Stimulated activated CD8-positive, alpha-beta memory T cell treated with anti-CD3 and anti-CD28 coated beads, Interleukin-12 subunit alpha, Interleukin-12 subunit beta, amount 100 ng/mL, for 1 hour (primary cell): ENCODE data around the gene WDHD1.
"Not testable (repeated sequence)": the region's sequence is repeated elsewhere in the genome, so short reads cannot be mapped to it uniquely, and the experiment has no call there.

ENCODE experiments used
- DNase-seq: peaks from one replicate; pipeline ENCODE4 v3.0.0-alpha.2; 2020; ENCODE audit warnings: low read depth

Gene WDHD1

GRCh38 chr14:55048900-55049436 lies 22.1 kb upstream of the WDHD1 start:
- DNase-seq = no peak

DNA sequence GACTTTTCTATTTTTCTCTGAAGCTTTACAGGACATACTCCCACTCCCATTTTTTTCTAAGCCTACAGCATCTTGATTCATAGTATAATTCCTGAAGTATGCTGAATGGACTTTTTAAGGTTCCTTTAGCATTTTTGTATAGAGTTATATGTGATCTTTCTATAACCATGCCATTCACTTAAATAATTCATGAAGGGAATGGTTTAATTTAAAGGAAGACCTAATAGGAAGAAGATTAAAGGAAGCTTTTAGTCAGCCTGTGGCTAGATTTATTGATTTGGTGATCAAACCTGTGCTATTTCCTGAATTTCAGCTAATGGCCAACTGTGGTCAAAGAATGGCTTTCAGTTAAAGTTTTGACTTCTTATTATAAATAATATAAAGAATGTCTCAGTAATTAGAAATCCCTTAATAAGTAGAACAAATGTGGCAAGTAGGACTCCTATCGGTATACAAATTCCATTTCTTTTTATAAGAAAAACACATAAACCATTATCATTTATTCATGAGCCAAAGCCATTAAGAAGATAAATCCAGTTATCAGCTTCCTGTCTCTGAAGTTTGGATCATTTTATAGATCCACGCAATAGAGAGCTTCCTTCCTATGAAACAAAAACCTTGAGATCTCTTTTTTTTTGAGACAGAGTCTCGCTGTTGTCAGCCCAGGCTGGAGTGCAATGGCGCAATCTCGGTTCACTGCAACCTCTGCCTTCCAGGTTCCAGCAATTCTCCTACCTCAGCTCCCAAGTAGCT lies 20.6 kb upstream of the WDHD1 start:
- no peak for DNase-seq

DNA sequence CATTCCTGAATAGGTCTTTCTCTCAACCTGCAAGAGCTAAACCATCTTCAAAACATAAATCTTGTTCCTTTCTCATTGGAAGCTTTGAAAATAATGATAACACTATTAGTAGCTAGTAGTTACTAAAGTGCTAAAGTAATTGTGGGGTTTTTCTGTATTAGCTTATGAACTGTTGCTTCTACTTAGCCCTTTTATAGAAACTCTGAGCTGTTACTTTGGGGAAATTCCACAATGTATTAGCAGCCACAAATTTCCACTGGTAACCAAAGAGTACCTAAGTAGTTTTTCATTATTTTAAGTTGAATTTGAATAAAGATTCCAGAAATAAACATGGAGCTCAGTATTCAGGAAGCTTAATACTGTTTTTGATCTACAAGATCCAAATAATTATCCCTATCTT lies 18.2 kb upstream of the WDHD1 start:
- no peak for DNase-seq

- no peak for DNase-seq
Observed at GRCh38 chr14:55043528-55043927, 16.6 kb upstream of the WDHD1 start.

- DNase-seq = no peak
Observed at GRCh38 chr14:55038708-55039107, 11.8 kb upstream of the WDHD1 start.

DNA sequence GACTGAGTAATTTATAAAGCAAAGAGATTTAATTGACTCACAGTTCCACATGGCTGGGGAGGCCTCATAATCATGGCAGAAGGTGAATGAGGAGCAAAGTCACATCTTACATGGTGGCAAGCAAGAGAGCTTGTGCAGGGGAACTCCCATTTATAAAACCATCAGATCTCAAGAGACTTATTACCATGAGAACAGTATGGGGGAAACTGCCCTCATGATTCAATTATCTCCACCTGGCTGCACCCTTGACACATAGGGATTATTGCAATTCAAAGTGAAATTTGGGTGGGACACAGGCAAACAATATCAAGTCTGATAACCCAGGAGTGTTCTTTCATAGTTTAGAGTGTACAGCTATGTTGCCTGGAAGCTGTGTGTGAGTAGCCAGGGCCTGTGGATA lies 11.1 kb upstream of the WDHD1 start:
- not testable (repeated sequence) for DNase-seq

- no peak for DNase-seq
Observed at GRCh38 chr14:55031190-55031589, 4.3 kb upstream of the WDHD1 start.

DNA sequence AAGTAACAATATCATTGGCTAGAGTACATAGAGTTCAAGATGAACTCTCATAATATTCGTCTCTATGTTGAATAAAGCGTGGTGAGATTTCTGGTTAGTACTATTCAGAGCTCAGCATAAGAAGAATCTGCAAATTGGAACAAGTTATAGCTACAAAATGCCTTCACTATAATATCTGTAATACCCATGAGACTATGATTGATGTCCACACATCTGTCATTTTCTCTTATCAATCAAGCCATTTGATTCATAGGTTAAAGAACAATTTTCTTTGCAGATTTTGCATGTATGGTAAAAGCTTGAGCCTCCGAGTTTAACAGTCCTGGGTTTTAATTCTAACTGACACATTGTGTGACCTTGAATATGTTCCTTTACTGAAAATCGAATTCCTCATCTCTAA lies 1.6 kb upstream of the WDHD1 start:
- DNase-seq = no peak

GRCh38 chr14:55028066-55028465 lies 1.2 kb upstream of the WDHD1 start:
- no peak for DNase-seq

DNA sequence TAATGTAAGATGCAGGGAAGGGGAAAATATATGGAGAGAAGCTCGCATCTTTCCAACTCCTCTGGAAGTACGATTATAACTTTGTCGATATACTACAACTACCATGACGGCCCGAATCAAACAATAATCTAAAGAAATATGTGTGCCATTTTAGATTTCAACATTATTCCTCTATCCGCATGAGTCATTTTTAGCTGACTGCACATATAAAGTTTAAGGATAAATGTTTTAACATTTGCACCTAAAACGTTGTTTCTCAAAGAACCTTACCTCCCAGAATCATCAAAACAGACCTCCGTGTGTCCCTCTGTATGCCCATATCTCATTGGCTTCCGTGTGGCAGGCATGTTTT lies 482 bp downstream of the WDHD1 start:
- DNase-seq = no peak

GRCh38 chr14:55025948-55026347 lies 951 bp downstream of the WDHD1 start:
- no peak for DNase-seq

DNA sequence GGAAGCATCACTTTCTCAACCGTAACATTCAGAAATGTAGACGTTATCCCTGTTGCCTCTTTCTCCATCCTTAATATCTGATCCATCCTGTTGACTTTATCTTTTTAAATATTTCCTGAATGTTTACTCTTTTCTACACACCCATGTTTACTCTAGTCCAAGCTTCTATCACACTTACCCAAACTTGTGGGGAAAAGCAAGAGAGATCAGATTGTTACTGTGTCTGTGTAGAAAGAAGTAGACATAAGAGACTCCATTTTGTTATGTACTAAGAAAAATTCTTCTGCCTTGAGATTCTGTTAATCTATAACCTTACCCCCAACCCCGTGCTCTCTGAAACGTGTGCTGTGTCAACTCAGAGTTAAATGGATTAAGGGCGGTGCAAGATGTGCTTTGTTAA lies 2.5 kb downstream of the WDHD1 start:
- not testable (repeated sequence) for DNase-seq

- DNase-seq = no peak
Observed at GRCh38 chr14:55019968-55020554, 6.8 kb downstream of the WDHD1 start.

DNA sequence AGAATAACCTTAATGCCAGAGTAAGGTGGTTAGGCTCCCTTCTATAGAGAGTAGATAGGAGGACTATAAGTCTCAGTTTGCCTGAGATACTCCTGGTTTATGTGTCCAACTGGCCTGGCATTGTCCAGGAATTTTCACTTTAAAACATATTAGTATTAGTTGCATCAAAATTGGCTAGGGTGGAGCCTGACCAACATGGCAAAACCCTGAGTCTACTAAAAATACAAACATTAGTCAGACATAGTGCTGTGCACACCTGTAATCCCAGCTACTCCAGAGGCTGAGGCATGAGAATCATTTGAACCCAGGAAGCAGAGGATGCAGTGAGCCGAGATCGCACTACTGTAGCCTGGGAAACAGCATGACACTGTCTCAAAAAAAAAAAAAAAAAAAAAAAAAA lies 11.9 kb downstream of the WDHD1 start:
- no peak for DNase-seq

DNA sequence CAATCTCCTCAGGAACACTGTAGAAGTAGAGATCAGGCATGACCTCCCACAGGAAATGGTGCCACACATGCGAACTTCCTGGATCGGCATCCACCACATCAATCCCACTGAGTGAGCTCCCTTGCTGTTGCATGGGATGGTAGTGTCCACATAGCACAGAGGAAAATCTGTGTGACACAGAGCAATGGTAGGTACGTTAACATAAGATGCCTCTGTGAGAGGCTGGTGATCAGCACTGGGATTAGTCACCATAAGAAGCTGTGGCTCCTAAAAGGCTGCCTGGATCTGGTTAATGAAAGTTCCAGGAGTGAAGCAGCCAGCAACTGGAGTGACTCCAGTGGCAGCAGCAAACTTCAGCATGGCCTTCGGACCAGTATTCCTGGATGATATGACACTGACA lies 21.8 kb downstream of the WDHD1 start:
- no peak for DNase-seq

DNA sequence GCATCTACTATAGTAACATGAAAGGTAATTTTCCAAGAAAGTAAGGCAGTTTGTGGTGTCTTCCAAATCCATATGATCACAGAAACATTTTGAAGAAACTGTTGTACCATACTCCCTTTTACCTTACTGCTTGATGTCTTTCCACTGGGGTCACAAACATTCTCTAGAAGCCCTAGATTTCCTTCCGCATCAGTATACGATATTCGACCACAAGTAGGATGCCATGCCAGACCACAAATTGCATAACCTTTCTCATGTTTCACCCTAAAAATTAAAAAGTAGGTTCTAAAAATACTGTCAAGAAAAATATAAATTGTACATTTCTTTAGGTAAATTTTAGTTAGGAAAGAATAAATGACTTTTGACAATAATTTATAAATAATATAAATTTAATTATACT lies 26.5 kb downstream of the WDHD1 start:
- no peak for DNase-seq

GRCh38 chr14:54985156-54985555 lies 41.7 kb downstream of the WDHD1 start:
- DNase-seq = no peak

DNA sequence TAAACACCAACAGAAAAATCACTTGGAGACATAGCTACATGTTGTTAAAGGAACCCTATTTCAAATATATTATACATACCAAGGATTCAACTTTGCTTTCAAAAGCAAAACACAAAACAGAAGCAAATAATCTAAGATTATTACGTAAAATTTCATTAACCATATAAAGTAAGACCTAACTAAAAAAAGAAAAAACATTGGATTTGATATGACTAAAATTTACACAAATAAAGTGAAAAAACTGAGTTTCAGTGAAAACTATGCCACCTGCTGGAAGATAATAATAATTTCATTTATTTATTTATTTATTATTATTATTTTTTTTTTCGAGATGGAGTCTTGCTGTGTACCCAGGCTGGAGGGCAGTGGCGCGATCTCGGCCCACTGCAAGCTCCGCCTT lies 45.2 kb downstream of the WDHD1 start:
- DNase-seq = no peak

DNA sequence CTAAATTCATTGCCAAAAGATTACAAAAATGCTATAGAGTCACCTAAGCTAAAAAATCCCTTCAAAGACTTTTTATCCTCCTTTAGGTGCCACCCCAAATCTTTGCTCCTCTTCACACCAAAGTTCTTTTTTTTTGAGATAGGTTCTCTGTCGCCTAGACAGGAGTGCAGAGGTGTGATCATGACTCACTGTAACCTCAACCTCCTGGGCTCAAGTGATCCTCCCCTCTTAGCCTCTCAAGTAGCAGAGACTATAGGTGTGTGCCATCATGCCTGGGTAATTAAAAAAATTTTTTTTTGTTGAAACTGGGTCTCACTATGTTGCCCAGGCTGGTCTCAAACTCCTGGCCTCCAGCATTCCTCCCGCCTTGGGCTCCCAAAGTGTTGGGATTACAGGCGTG lies 47.9 kb downstream of the WDHD1 start:
- no peak for DNase-seq

DNA sequence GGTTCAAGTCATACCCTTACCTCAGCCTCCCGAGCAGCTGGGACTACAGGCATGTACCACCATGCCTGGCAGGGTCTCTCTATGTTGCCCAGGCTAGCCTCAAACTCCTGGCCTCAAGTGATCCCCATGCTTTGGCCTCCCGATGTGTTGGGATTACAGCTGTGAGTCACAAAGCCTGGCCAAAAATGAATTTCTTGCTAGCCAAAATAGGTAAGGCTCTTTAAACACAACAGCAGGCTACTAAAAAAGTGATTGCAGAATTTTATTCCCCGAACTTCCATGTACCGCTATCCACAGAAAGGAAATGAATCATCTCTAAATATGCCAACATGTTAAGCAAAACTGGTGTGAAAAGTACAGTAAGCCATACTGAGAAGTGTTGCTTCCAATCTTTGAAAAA lies 50.6 kb downstream of the WDHD1 start:
- DNase-seq = no peak

GRCh38 chr14:54975856-54976255 lies 51.0 kb downstream of the WDHD1 start:
- no peak for DNase-seq

DNA sequence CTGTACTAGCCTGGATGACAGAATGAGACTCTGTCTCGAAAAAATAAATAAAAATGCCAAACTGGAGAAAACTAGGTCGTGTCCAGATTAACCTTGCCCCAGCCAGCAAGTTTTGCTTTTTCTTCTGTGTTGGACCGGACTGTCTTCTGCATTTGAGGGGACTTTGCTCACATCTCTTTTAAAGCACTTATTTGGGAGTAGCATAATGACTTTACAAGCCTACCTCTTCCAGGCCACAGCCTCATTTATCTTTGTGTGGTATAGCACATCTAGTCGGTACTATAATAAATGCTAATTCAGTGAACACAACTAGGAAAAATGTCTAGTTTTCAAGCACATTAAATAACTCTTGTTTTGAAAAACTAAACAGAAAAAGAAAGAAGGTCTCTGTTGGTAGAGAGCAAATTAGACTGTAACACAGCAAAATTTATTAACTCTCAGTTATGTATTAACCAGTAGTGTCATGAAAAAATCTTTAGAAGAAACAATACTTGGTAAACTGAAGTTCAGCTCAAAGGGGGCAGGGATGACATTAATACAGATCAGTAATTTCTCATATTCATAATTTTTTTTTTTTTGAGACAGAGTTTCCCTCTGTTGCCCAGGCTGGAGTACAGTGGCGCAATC lies 52.0 kb downstream of the WDHD1 start:
- no peak for DNase-seq

- no peak for DNase-seq
Observed at GRCh38 chr14:54967496-54967895, 59.4 kb downstream of the WDHD1 start.

DNA sequence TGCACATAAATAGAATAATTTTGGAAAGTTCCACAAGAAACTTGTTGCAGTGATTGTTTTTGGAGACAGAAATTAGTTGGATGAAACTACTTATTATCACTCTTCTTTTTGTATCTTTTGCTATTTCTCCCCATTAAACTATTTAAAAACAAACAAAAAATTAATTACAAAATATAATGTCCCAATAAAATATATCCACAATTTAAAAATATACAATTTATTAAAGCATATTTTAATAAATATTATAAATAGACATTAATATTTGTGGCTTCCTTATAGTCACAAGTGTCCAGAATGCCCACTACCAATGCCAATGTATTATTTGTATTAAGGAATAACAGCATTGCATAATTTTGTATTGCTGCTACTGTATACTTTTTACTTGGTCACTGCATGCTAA lies 71.8 kb downstream of the WDHD1 start:
- DNase-seq = no peak
